HG03571 (cell line): ENCODE results near the gene RBMS3.
"Not testable (repeated sequence)": the region's sequence is repeated elsewhere in the genome, so short reads cannot be mapped to it uniquely, and the experiment has no call there.

Source experiments
- ATAC-seq: cut with Tn5 transposase; IDR thresholded peaks from one replicate; pipeline ENCODE4 v1.9.1; 2021; ENCODE audit not compliant: unreplicated experiment

Gene RBMS3

DNA sequence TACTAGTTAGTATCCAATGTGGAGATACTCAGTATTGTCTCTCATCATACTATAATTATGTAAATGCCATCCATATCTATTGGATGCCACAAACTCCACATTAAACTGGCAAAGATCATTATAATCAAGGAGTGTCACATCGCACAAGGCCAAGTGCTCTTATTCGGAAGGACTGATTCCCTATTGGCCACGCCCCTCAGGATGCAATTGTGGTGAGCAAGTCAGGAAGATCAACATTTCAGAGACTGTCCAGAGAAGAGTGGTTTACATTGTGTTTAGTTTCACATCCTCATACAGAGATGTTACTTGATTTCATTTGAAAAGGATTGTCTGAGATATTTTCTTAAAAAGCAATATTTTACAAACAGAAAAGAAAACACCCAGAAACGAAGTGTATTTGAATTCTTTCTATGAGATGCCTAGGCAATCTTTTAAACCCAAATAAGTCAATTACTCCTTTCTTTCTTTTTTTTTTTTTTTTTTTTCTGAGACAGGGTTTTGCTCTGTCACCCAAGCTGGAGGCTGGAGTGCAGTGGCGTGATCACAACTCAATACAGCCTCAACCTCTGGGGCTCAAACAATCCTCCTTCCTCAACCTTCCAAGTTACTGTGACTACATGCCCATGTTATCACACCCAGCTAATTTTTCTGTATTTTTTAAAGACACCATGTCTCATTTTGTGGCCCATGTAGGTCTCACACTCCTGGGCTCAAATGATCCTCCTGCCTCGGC lies 369.1 kb downstream of the RBMS3 start:
- ATAC-seq: peak; percentile 83

DNA sequence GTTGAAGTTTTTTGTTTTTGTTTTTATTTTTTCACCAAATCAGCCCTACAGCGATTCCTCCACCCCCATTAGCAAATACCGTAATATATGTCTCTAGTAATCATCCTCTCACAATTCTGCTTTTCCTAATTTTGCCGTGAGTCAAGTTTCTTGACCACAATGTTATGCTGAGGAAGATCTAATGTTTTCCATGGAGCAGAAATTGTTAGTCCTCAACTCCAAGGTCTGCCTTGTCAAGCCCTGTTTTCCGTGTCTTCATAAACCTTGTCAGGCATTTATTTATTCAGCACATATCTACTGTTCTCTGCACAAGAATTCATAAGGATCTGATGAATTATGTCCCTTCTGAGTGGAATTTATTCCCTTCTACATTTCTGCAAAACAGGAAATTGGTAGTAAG lies 372.8 kb downstream of the RBMS3 start:
- no peak for ATAC-seq

DNA sequence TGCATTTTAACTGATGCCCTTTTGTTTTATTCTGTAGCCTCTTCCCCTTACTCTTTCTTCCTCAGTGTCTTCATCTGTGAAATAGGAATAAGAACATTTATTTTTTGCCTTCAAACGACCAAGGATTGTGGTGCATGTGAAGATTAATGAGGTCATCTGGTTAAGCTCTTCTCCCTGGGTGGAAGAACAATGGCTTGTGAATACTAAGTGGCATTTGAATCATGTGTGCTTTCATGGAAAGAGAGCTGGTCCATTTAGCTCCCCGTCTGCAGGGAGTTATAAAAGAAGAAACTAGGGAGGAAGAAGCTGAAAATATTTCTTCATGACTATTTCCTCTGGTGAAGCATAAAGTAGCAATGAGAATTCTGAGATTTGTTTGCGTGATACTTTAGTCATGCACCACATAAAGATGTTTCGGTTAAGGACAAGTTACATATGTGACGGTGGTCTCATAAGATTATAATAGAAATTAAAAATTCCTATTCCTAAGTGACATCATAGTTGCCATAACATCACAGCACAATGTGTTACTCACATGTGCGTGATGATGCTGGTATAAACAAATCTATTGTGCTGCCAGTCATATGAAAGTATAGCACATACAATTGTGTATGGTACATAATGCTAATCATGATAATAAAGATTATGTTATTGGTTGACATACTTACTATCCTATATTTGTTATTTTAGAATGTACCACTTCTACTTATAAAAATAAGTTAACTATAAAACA lies 374.3 kb downstream of the RBMS3 start:
- ATAC-seq: no peak

DNA sequence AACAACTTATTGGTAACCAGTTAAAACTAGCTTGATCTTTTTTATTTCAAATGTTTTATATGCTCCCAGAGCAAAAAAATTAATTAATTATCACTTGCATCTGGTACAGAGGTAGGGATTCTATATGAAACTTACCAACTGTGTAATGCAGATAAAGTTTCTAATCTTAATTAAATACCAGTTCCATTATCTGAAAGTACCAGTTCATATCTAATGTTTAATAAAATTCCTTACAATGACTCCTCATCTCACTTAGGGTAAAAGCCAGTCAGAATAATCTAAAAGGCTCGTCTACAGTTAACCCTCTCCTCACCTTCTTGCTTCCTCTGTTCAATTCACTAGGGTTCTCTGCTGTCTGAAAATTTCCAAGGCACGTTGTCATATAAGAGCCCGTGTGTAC lies 384.8 kb downstream of the RBMS3 start:
- no peak for ATAC-seq

DNA sequence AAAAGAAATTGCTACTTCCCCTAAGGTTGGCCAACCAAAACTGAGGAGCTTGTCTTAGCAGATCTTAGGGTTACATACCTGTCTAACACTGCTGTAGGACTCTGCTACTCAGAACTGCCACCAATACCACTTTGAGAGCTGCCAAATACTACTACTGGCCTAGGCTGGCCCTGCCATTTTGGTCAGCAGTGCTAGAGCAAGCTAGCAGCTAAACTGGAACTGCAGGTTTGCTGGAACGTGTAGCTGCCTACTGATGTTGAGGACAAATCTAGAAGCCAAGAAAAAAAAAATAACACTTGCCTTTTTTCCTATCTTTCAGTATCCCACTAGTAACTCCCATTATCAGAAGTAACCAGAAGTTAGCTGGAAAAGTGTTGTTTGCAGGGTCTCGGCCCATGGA lies 387.4 kb downstream of the RBMS3 start:
- no peak for ATAC-seq

DNA sequence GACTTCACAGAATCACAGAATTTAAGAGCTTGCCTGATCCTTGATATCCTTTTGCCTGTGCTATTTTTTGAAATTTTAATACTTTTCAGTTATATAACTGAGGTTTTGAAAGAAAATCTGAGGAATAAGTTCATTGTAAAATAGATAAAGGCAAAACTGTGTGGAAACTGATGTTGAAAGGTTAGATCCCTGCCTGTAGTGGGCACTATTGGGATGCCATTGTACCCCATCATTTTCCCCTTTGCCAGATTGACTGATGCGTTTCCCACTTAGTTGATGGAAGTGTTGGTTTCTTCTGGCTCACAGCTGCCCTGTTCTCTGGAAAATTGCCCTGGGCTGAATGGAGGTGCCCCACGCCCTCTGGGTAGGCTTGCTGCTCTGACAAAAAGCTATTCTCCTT lies 387.9 kb downstream of the RBMS3 start:
- no peak for ATAC-seq

DNA sequence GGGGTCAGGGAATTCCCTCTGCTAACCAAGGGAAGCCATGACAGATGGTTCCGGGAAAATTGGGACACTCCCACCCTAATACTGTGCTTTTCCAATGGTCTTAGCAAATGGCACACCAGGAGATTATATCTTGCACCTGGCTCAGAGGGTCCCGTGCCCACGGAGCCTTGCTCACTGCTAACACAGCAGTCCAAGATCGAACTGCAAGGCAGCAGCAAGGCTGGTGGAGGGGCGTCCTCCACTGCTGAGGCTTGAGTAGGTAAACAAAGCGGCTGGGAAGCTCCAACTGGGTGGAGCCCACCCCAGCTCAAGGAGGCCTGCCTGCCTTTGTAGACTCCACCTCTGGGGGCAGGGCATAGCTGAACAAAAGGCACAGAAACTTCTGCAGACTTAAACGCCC lies 389.6 kb downstream of the RBMS3 start:
- ATAC-seq: not testable (repeated sequence)

DNA sequence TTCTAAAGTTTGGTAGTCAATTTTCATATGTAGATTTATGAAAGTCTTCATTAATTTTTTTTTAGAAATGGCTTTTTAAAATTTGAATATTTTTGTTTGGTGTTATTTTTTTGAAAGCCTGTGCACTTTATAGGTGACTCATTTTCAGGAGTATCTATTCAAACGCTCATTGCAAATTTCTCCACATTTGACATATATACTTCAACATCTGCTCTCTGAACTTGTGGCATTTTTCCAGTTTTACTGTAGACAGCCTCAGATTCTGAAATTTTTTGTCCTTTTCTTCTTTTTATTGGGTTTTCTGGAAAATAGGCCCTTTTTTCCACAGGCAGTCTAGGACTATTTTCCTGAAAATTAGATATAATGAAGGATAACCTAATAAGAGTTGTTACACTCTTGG lies 396.6 kb downstream of the RBMS3 start:
- no peak for ATAC-seq

DNA sequence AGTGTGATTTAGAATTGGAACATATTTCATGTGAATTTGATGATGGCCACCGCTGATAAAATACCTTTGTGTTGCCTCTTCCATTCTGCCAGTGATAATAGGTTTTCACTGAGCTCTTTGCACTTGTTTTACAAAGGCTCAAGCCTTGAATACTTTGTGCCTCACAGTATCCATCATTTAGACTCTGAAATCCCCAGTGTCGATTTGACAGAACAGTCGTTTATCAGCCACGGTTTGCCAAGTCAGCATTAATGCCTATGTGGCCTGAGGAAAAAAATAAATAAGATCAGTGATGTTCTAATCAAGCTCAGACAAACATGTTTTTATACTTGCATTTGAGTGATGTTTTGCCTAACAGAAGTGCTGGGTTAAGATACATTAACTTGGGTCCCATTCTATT lies 399.1 kb downstream of the RBMS3 start:
- ATAC-seq: no peak

DNA sequence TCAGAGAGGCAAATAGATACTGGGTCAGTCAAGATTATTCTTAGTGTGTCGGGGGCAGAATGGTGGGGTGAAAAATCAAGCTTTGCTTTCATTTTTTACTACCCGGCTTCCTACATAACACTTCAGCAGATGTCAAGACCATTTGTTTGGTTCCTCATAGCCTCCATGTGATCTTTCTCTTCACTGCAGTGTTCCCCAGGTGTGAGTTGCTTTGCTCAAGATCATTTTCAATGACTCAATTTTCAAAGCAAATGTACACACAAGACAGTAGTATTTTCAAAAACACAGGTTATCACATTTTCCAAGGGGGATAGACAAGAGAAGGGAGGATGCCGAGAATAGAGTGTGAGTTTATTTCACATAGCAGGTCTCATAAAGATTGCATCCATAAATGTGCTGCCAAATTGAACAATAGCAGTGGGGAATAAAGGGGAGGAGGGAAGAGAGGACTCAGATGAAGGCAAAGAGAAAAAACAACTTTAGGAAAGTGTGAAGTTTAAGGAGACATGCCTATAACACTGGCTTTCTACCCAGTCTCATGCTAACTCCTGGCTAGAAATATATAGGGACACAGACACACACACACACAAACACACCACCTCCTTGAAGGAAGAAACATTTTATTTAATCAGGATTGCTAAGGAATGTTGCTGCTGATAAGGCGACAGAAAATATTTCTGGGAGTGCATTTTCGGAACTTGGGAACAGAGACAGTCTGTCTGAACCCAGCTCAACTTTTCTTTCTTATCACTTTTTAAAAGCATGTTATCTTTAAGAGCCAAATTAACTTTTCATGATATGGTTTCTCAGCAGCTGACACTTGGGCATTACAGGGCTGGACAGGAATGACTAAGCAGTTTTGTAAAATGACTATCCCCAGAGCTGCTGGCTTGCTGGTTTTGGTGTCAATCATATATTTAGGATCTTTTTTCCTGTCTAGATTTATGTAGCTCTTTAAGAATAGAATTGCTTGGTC lies 402.4 kb downstream of the RBMS3 start:
- ATAC-seq: peak; percentile 52

DNA sequence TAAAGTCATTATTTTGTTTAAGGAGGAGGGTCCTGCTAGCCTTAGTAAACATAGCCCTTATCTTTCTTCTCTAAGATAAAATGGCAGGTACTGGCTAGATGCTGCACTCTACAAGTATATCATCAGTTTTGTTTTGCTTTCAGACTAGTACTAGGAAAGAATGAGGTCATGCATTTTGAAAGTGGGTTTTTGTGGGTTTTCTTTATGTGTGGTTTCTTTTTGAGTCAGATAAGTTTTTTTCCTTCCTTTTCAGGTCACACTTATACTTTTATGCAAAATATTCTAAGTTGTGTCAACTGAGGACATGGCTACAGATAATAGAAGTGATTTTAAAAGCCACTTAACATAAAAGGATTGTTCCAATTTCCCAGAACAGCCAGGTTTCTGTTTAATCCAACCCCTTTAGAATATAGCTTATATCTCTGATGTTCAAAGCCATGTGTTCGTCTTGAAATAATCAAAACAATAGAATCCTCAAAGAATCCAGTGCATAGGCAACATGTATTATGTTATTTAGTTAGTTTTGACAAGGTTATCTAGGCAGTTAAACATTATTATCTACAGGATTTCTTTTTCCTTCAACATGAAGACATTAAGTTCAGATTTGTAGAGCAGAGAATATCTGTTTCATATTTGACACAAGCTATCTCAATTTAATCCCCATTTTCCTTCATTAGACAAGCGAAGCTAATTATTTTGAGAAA lies 406.2 kb downstream of the RBMS3 start:
- peak; percentile 94 for ATAC-seq

DNA sequence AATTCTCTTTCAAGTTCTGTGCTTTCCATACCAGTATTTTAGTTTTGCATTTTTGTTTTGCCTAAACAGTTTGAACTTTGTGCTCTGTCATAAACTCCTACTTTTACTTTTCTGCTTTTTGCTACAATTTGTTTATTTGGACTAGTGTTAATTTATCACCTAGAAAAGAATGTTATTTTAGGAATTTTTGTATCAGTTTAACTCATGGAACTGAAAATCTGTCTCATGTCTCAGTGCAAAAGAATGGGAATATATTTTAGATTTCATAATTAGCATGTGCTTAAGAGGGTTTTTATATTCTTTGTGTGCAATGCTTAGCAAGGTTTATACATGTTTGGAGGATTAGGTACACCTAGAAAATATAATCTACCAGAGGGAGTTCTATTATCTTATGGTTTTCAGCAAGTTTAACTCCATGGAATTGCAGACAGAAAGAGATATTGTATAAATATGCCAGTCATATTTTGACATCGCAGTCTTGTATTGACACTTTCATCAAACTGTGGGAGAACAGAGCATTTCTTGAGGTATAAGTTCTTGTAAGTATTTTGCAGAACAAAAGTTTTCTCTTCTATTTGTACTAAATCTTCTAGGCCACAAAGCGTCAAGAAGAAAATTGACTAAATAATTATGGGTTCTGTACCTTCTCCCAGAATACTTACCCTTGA lies 409.9 kb downstream of the RBMS3 start:
- no peak for ATAC-seq

DNA sequence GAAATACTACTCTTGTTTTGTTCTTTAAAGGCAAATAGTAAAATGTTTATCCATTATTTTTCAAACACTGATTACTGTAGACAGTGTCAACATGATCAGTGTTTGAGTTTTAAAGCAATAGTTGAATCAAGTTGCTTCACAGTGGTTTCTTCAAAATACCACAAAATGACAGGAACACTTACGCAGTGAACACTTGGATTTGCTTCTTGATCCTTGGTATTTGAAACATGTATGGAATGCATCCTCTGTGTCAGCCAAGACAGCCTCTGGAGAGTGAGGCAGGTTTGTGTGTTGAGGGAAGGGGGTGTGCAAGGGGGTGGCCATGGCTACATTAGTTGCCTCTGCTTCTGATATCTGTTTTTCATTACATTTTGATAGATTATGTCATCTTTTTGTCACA lies 413.0 kb downstream of the RBMS3 start:
- no peak for ATAC-seq

DNA sequence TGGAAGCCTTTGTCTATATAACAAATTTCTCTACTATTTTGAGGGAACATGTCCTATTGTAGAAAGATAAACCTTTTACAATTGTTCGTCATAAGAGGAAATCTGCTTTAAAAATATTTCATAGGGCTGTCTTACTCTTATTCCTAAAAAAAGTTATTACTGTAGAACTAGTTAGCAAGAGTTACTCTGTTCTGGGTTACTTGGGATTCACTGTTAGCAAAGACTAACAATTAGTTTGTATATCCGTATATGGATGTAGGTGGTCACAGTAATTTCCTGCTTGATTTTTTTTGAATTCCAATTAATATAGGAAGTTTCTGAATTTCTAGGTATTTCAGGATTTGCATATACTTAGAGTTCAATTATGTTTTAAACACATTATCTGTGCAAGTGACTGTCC lies 413.5 kb downstream of the RBMS3 start:
- ATAC-seq: no peak

DNA sequence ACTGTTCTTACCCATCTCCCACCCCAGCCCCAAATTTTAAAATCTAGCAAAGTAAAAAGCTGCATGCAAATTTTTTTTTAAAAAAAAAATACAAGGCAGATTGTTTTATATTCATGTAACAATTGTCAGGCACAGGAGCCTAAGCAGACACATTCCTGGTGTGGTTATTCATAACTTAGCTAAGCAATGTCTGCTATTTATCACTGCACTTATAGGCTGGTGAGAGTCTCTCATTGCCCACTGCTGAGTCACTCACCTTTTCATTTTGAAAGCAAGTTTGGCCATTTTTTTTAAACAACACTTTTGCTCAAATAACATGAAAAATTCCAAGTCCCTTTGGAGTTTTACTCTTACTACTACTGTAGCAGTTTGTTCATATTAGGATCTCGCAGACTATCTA lies 413.9 kb downstream of the RBMS3 start:
- ATAC-seq: no peak

DNA sequence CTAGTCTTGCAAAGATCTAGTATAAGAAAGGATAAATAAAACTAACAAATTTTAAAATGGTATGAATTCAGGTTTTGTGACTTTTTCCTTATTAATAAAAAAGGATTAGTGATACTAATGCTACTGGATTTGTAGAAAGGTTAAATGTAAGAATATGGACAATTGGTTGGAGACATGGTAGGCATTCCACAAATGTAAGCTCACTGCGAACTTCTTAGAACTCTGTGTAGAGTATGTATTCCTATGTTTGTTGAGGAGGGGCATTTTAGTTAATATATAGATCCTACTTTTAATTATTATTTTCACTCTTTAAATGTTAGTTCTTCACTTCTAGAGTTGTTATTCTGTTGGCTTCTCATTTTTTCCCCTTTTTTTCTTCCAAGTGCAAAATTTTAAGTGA lies 414.3 kb downstream of the RBMS3 start:
- ATAC-seq: no peak

DNA sequence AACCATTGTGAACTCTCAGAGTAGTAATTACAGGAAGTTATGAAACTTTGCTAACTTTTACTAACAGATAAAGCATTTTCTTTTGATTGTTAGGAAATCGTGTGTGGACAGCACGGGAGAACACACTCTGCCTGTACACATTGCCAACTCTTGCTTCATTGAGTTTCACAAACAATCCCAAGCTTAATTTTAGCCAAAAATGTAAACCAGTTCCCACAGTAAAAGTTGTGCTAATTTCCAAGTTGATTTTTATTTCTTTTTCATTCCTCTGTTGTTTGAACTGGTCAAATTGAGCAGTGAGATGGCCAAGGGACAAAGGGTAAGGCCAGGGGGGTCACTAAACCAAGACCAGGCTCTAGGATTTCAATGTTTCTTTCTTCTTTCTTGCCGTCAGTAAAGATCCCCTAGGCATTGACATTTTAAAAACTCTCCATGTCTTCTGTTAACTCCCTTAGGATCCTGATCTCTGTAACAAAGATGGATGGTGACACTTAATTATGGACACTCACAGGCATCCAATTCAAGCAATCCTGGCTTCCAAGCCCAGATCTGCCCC lies 414.9 kb downstream of the RBMS3 start:
- no peak for ATAC-seq

DNA sequence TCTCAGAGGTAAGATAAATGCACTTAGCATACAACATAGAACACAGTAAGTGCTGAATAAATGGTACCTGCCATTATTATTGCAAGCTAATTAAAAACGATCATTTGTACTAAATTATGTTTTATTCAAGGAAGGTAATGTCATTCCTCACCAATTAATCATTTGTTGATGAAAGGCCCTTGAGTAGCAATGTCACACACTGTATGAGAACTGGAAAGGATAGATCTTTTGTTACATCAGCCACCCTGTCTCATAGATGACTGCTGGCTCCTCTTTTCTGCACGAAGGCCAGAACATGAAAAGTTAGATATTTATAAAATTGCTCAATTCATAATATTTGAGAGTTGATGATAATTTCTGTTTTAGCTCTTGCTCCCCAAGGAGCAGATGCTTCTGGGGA lies 415.4 kb downstream of the RBMS3 start:
- no peak for ATAC-seq

DNA sequence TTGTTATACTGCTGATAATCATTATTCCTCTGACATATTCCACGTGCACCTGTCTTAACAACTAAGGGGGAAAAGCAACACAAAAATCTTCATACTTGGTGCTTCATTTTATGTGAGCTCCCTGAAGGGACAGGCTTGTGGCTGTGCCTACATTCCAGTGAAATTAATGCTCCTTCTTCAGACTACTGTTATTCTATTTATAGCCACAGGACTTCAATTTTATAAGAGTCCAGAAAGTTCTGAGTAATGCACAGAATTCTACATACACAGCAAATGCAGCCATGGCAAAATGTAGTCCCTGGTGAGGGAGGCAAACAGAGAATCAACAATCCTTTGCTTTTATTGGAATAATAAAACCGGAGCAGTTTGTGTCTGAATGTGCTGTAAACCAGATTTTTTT lies 417.1 kb downstream of the RBMS3 start:
- no peak for ATAC-seq

DNA sequence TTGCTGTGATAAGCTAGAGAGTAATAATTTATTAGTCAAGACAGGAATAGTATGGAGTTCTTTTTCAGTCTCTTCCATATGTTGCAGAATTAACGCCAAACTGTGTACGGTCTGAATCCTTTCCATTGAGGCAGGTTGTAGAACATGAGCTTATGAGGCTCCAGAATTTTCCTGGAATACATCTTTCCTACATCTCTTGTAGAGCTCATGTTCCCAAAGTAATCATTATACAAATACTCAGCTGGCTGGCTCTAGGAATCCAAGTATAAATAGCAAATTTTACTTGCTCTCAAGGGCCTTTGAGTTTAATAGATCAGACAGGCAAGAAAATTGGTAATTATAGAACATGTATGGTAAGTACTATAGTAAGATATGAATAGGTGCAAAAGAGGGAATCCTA lies 419.4 kb downstream of the RBMS3 start:
- no peak for ATAC-seq
